ENCODE results near the gene SLC43A1. TPM values are rescaled to one million over a fixed set of nuclear protein-coding genes. Genes with fewer than 3 reads are reported as not detected.

The SLC43A1 gene
- polyA plus RNA-seq, 1 donor: 16.0 TPM

DNA sequence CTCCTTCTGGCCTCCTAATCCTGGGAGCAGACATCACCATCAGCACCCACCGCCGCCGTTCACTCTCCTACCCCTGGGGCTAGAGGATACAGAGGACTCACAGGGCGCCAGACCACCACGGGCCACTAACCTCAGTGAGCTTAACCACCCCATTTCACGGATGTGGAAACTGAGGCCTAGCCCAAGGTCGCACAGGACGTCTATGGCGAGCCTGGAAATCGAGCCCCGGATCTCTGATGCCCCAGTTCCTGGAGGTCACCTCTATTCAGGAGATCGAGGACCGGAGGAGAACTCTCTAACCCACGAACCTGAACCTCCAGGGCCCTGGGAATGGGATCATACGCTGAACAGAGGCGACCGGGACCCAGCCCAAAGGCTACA lies 14.7 kb upstream of the SLC43A1 start:
- DNase-seq: no peak
- Histone ChIP-seq H3K9me3 (ENCODE audit: control insufficient read depth, low read depth, low read length) (no peaks in the 10 kb centered on the region), H3K27me3 (ENCODE audit: control insufficient read depth, insufficient read depth, low read length) (no peaks in the 10 kb centered on the region), H3K36me3 (ENCODE audit: control insufficient read depth, insufficient read depth, low read length) (peaks cover 8% of the 10 kb centered on the region), H3K4me1 (ENCODE audit: control insufficient read depth, insufficient read depth, low read length) (peaks cover 4% of the 10 kb centered on the region), H3K27ac (ENCODE audit: low read length) (no peak overlapping the region), H3K4me3 (ENCODE audit: low read length) (peak overlapping the region; percentile 75)
- WGBS (ENCODE audit: insufficient coverage, low lambda C conversion rate): no CpG with 5 or more reads among the region's 17 CpGs

DNA sequence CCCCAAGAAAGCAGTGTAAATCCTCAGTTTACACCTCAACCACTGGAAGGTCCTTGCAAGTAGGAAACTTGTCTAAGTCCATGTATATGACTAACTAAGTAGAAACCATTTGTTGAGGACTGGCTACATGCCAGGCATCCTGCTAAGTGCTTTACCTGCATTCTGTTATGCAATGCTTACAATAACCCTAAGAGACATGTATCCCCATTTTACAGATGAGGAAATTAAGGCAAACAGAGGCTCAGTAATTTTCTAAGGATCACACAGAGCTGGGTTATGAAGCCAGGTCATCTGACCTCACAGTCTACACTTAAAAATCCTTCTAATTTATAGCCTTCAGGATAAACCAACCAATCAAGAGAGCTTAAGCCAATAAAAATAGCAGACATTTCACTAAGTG lies 13.5 kb upstream of the SLC43A1 start:
- Histone ChIP-seq H3K9me3 (ENCODE audit: control insufficient read depth, low read depth, low read length) (no peaks in the 10 kb centered on the region), H3K27me3 (ENCODE audit: control insufficient read depth, insufficient read depth, low read length) (no peaks in the 10 kb centered on the region), H3K27ac (ENCODE audit: low read length) (no peak overlapping the region), H3K36me3 (ENCODE audit: control insufficient read depth, insufficient read depth, low read length) (peaks cover 8% of the 10 kb centered on the region), H3K4me1 (ENCODE audit: control insufficient read depth, insufficient read depth, low read length) (peaks cover 4% of the 10 kb centered on the region), H3K4me3 (ENCODE audit: low read length) (no peak overlapping the region)
- DNase-seq: no peak

DNA sequence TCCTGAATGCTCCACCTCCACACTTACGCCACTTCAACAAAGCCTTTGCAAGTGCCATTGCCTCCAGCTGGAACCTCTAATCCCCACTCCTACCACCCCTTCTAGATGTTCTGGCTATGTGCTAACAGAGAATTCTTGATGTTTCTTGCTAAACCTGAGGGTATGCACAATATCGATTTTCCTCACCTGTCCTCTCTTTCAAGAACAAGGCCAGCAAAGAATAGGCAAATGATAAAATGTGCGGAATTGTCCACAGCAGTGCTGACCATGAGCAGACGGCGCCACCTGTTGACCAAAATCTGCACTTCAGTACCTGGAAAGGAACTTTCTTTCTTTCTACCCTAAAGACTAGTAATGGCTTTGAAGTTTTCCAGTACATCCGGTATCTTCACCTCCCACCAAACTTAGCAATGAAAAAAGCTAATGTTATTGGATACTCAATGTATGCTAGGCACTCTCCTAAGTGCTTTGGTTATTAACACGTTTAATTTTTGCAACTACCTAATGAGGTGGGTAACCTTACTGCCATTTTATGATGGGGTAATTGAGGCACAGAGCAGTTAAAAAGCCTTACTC lies 11.6 kb upstream of the SLC43A1 start:
- peak; percentile 53 to 56 for DNase-seq

DNA sequence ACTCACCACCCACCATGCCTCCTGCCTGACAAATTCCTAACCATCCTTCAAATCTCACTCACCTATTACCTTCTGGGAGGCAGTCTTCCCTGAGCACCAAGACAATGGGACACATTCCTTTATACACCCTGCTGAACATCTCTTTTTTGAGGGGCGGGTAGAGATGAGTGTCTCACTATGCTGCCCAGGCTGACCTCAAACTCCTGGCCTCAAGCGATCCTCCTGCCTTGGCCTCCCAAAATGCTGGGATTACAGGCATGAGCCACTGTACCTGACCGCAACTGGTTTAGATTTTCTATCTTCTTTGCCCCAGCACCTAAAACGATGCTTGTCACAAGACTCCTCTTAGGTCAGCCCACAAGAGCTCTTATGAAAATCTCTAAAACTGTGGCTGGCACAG lies 7.9 kb upstream of the SLC43A1 start:
- no peak for DNase-seq
- no peak overlapping the region for H3K27ac ChIP-seq (ENCODE audit: low read length)
- no peak overlapping the region for H3K4me3 ChIP-seq (ENCODE audit: low read length)
- no peaks in the 10 kb centered on the region for H3K4me1 ChIP-seq (ENCODE audit: control insufficient read depth, insufficient read depth, low read length)
- H3K27me3 ChIP-seq (ENCODE audit: control insufficient read depth, insufficient read depth, low read length): no peaks in the 10 kb centered on the region
- peaks cover 3% of the 10 kb centered on the region for H3K36me3 ChIP-seq (ENCODE audit: control insufficient read depth, insufficient read depth, low read length)
- WGBS (ENCODE audit: insufficient coverage, low lambda C conversion rate): no CpG with 5 or more reads among the region's 4 CpGs
- no peaks in the 10 kb centered on the region for H3K9me3 ChIP-seq (ENCODE audit: control insufficient read depth, low read depth, low read length)

More for the DNA sequence above, 11.6 kb upstream of the SLC43A1 start:
- Histone ChIP-seq H3K4me3 (ENCODE audit: low read length) (no peak overlapping the region), H3K9me3 (ENCODE audit: control insufficient read depth, low read depth, low read length) (no peaks in the 10 kb centered on the region), H3K27me3 (ENCODE audit: control insufficient read depth, insufficient read depth, low read length) (no peaks in the 10 kb centered on the region), H3K4me1 (ENCODE audit: control insufficient read depth, insufficient read depth, low read length) (peaks cover 4% of the 10 kb centered on the region), H3K36me3 (ENCODE audit: control insufficient read depth, insufficient read depth, low read length) (peaks cover 8% of the 10 kb centered on the region), H3K27ac (ENCODE audit: low read length) (no peak overlapping the region)
- WGBS (ENCODE audit: insufficient coverage, low lambda C conversion rate): no CpG with 5 or more reads among the region's 7 CpGs

DNA sequence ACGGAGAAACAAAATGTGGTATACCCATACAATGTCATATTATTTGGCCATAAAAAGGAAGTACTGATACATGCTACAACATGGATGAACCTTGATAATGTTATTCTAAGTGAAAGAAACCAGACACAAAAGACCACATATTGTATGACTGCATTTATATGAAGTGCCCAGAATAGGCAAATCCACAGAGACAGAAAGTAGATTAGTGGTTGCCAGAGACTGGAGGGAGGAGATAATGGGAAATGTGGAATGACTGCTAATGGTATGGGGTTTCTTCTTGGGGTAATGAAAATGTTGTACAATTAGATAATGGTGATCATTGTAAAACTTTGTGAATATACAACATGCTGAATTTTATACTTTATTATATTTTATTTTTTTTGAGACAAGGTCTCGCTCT lies 5.6 kb upstream of the SLC43A1 start:
- Histone ChIP-seq H3K4me1 (ENCODE audit: control insufficient read depth, insufficient read depth, low read length) (no peaks in the 10 kb centered on the region), H3K4me3 (ENCODE audit: low read length) (no peak overlapping the region), H3K9me3 (ENCODE audit: control insufficient read depth, low read depth, low read length) (no peaks in the 10 kb centered on the region), H3K36me3 (ENCODE audit: control insufficient read depth, insufficient read depth, low read length) (no peaks in the 10 kb centered on the region), H3K27ac (ENCODE audit: low read length) (no peak overlapping the region), H3K27me3 (ENCODE audit: control insufficient read depth, insufficient read depth, low read length) (no peaks in the 10 kb centered on the region)
- WGBS (ENCODE audit: insufficient coverage, low lambda C conversion rate): 93% methylated on average over 2 of the region's 2 CpGs
- no peak for DNase-seq

DNA sequence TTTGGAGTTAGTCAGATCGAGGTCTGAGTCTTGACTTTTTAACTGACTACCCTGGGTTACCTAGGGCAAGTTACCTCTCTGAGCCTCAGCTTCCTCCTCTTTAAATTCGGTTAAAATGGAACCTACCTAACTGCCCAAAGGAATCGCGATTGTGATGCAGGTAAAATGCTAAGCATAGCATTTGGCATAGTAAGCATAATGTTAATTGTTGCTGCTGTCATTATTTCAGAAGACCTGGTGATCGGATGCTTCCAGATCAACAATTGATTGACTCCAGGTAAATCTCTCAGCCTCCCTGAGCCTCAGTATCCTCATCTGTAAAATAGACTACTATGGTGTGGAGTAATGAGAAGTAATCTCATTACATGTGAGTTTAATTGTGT lies 550 bp upstream of the SLC43A1 start:
- no peaks in the 10 kb centered on the region for H3K27me3 ChIP-seq (ENCODE audit: control insufficient read depth, insufficient read depth, low read length)
- DNase-seq: no peak
- WGBS (ENCODE audit: insufficient coverage, low lambda C conversion rate): no CpG with 5 or more reads among the region's 5 CpGs
- no peaks in the 10 kb centered on the region for H3K36me3 ChIP-seq (ENCODE audit: control insufficient read depth, insufficient read depth, low read length)
- H3K27ac ChIP-seq (ENCODE audit: low read length): no peak overlapping the region
- peaks cover 9% of the 10 kb centered on the region for H3K4me1 ChIP-seq (ENCODE audit: control insufficient read depth, insufficient read depth, low read length)
- H3K4me3 ChIP-seq (ENCODE audit: low read length): peak overlapping the region; percentile 66
- H3K9me3 ChIP-seq (ENCODE audit: control insufficient read depth, low read depth, low read length): no peaks in the 10 kb centered on the region

DNA sequence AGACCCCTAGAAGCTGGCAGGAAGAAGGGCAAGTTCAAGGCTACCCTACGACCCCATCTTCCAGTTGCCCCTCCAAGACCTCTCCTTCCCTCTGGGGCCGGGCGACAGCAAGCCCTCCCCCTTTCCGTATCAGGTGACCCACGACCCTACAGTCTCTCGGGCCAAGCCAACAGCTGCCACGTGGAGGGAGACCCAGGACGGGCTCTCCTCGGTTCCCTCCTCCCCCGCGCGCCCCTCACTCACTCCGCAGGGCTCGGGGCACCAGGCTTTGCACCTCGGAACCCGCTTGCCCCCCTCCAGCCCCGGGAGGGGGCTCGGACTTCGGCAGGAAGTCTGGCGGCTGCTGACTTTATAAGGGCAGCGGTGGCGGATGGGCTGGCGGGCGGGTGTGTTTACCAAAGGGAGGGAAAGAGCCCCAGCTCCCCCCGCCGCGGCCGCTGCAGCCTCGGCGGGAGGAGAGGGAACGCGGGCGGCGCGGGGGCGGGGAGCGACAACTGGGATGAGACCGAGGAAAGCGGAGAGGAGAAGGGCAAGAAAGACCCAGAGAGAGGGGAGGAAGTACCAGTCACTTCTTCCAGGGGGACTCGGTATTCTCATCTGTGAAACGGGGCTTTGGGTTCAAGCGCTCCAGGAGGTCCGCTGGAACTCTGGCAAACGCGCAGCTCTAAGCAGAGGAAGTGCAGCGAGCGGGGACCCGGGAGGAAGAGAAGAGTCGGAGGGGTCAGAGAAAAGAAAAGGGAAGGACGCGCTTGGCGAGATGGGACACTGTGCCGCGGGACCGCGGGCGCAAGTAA lies 767 bp downstream of the SLC43A1 start:
- peaks cover 9% of the 10 kb centered on the region for H3K4me1 ChIP-seq (ENCODE audit: control insufficient read depth, insufficient read depth, low read length)
- no peaks in the 10 kb centered on the region for H3K36me3 ChIP-seq (ENCODE audit: control insufficient read depth, insufficient read depth, low read length)
- no peaks in the 10 kb centered on the region for H3K27me3 ChIP-seq (ENCODE audit: control insufficient read depth, insufficient read depth, low read length)
- no peaks in the 10 kb centered on the region for H3K9me3 ChIP-seq (ENCODE audit: control insufficient read depth, low read depth, low read length)
- H3K27ac ChIP-seq (ENCODE audit: low read length): no peak overlapping the region
- DNase-seq: peak in 1 of 2 donors; percentile 68
- H3K4me3 ChIP-seq (ENCODE audit: low read length): peak overlapping the region; percentile 66
- no CpG with 5 or more reads among the region's 57 CpGs for WGBS (ENCODE audit: insufficient coverage, low lambda C conversion rate)

DNA sequence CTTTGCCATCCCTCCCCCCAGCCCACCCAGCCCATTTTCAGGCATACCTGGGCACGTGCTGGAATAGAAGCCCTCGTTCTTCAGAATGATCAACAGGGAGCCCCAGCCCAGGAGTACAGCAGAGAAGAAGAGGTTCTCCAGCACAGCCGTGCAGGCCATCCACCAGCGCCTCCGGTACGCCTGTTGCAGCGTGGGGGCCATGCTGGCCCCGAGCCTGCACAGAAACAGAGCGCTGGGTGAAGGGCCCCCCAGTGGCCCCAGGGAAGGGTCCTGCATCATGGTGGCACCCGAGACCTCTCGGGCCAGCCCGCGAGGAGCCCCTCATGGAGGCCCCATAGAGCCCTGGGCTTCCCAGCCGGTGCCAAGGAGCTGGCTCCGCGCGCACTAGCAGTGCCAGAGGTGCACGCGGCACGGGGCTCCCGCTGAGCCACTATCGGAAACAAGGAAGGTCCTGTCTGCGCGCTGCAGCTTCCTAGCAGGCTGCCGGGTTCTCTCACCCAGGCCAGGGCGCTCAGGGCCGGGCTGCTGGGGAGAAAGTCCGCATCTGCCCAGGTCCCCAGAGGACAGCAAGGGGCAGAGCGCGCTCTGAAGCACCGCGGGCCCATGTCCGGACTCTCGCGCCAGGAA lies 1.5 kb downstream of the SLC43A1 start:
- peaks cover 9% of the 10 kb centered on the region for H3K4me1 ChIP-seq (ENCODE audit: control insufficient read depth, insufficient read depth, low read length)
- H3K27me3 ChIP-seq (ENCODE audit: control insufficient read depth, insufficient read depth, low read length): no peaks in the 10 kb centered on the region
- no peaks in the 10 kb centered on the region for H3K36me3 ChIP-seq (ENCODE audit: control insufficient read depth, insufficient read depth, low read length)
- DNase-seq: peak in 1 of 2 donors; percentile 68
- no CpG with 5 or more reads among the region's 35 CpGs for WGBS (ENCODE audit: insufficient coverage, low lambda C conversion rate)
- H3K4me3 ChIP-seq (ENCODE audit: low read length): peak overlapping the region; percentile 66
- no peaks in the 10 kb centered on the region for H3K9me3 ChIP-seq (ENCODE audit: control insufficient read depth, low read depth, low read length)
- no peak overlapping the region for H3K27ac ChIP-seq (ENCODE audit: low read length)

DNA sequence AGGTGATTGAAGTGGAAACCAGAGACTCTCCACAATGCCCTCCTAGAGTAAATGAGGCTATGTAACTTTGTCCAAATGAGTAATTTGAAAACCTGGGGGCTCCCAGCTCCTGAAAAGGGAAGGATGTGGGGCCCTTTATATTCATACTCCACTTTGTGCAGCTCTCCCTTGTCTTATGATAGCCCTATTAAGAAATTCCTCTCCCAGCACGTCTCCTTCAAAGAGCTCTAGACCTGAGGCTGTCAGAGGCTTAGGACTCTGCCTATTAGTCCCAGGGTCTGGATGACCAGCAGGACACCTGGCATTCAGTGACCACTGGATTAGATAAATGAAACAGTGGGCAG lies 2.1 kb downstream of the SLC43A1 start:
- Histone ChIP-seq H3K9me3 (ENCODE audit: control insufficient read depth, low read depth, low read length) (no peaks in the 10 kb centered on the region), H3K4me1 (ENCODE audit: control insufficient read depth, insufficient read depth, low read length) (peaks cover 9% of the 10 kb centered on the region), H3K4me3 (ENCODE audit: low read length) (no peak overlapping the region), H3K36me3 (ENCODE audit: control insufficient read depth, insufficient read depth, low read length) (no peaks in the 10 kb centered on the region), H3K27me3 (ENCODE audit: control insufficient read depth, insufficient read depth, low read length) (no peaks in the 10 kb centered on the region), H3K27ac (ENCODE audit: low read length) (no peak overlapping the region)
- WGBS (ENCODE audit: insufficient coverage, low lambda C conversion rate): no CpG with 5 or more reads among the region's 1 CpG
- no peak for DNase-seq

DNA sequence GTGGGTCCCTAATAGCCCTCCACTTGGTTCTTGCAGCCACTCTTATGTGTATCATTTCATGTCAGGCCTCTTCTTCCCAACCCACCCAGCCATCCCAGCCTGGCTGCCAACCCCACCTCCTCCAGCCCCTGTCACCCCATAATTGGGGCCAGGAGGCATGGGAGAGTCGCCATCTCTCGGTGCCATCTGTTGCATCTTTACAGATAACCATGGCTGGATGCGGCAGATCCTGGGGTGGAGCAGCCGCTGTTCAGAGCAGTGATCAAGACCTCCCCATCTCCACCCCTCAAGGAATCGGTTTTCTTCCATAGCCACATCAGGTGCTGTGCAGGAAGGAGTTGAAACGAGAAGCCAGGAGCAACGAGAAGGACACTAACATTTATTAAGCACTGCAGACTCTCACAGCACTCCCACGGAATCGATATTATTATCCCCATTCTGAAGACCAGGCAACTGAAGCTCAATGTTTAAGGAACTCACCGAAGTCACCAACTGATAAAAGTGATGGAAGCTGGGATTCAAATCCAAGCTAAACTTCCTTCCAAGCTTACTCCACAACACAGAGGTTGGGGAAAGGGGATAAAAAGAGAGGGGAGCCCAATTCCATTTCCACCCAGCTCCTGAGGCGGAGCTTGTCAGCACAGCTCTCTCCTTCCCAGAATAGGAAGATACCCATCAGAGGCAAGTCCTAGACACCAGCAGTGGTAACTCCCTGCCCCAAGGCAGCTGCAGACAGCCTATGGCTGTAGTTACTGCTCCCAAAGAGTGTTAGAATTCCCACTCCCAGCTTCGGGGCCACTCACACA lies 2.7 kb downstream of the SLC43A1 start:
- no peaks in the 10 kb centered on the region for H3K9me3 ChIP-seq (ENCODE audit: control insufficient read depth, low read depth, low read length)

More for the DNA sequence above, 2.7 kb downstream of the SLC43A1 start:
- Histone ChIP-seq H3K36me3 (ENCODE audit: control insufficient read depth, insufficient read depth, low read length) (no peaks in the 10 kb centered on the region), H3K4me3 (ENCODE audit: low read length) (no peak overlapping the region), H3K27me3 (ENCODE audit: control insufficient read depth, insufficient read depth, low read length) (no peaks in the 10 kb centered on the region), H3K27ac (ENCODE audit: low read length) (no peak overlapping the region), H3K4me1 (ENCODE audit: control insufficient read depth, insufficient read depth, low read length) (peaks cover 9% of the 10 kb centered on the region)
- DNase-seq: no peak
- no CpG with 5 or more reads among the region's 12 CpGs for WGBS (ENCODE audit: insufficient coverage, low lambda C conversion rate)
